PC-9 (cell line): ENCODE results near the gene TXNDC16. TPM values are rescaled to one million over a fixed set of nuclear protein-coding genes. Genes with fewer than 3 reads are reported as not detected.

Experiments used
- BruUV-seq: library from RNA; stranded (reverse); fragments of 400-500 nt; replicated peaks from 2 replicates; lab custom pipeline; 2021; lab: Mats Ljungman, UMichigan
- CTCF ChIA-PET: fragments of 300-600 bp; sonication (Branson Sonifier 250); formaldehyde crosslinking; loops from one replicate; lab custom pipeline; 2022; ENCODE audit warnings: antibody characterized with exemption; lab: Charles Lee
- POLR2A ChIA-PET: fragments of 300-600 bp; sonication (Branson Sonifier 250); formaldehyde crosslinking; loops from one replicate; lab custom pipeline; 2022; ENCODE audit warnings: antibody characterized with exemption; ENCODE audit not compliant: unreplicated experiment; lab: Charles Lee
- DNase-seq, 2 experiments: peaks; one replicate each; pipeline versions ENCODE4 v3.0.0 to v3.0.0-alpha.2; 2015 to 2022; ENCODE audit warnings: mixed read lengths in 1 of 2
- H2AFZ ChIP-seq: fragments of 200-600 bp; sonication (generic); 2 replicates; pipeline ENCODE4 v1.8.1; 2017; ENCODE audit warnings: antibody characterized with exemption
- H3F3A ChIP-seq: fragments of 200-600 bp; sonication (generic); 2 replicates; pipeline ENCODE4 v1.8.1; 2017; ENCODE audit warnings: antibody characterized with exemption, mild to moderate bottlenecking, low read depth; ENCODE audit not compliant: insufficient read depth
- H3K27ac ChIP-seq: fragments of 200-600 bp; sonication (generic); 2 replicates; pipeline ENCODE4 v1.6.1; 2016; ENCODE audit warnings: mixed run types
- H3K27me3 ChIP-seq: fragments of 200-600 bp; sonication (generic); 2 replicates; pipeline ENCODE4 v1.6.1; 2016; ENCODE audit warnings: low read depth, mixed run types; ENCODE audit not compliant: insufficient read depth
- H3K36me3 ChIP-seq: fragments of 200-600 bp; sonication (generic); 2 replicates; pipeline ENCODE4 v1.6.1; 2016; ENCODE audit warnings: low read depth, mixed run types
- H3K4me1 ChIP-seq: fragments of 200-600 bp; sonication (generic); replicated peaks from 2 replicates; pipeline ENCODE4 v1.6.1; 2016; ENCODE audit warnings: mixed run types; ENCODE audit not compliant: insufficient read depth
- H3K4me2 ChIP-seq: fragments of 200-600 bp; sonication (generic); 2 replicates; pipeline ENCODE4 v1.6.1; 2017; ENCODE audit warnings: mixed run types
- H3K4me3 ChIP-seq: fragments of 200-600 bp; sonication (generic); 2 replicates; pipeline ENCODE4 v1.6.1; 2016; ENCODE audit warnings: mixed run types
- H3K79me2 ChIP-seq: fragments of 200-600 bp; sonication (generic); 2 replicates; pipeline ENCODE4 v1.6.1; 2017; ENCODE audit warnings: low read depth, mixed run types
- H3K9me2 ChIP-seq: fragments of 200-600 bp; sonication (generic); 2 replicates; pipeline ENCODE4 v1.8.1; 2017; ENCODE audit warnings: mild to moderate bottlenecking; ENCODE audit not compliant: insufficient read depth
- H3K9me3 ChIP-seq: fragments of 200-600 bp; sonication (generic); 2 replicates; pipeline ENCODE4 v1.8.1; 2016; ENCODE audit warnings: low read depth; ENCODE audit not compliant: insufficient read depth
- H4K20me1 ChIP-seq: fragments of 200-600 bp; sonication (generic); 2 replicates; pipeline ENCODE4 v1.8.1; 2017; ENCODE audit not compliant: insufficient read depth
- CTCF ChIP-seq: fragments of 200-600 bp; sonication (generic); conservative IDR thresholded peaks from 2 replicates; pipeline ENCODE4 v1.6.1; 2017; ENCODE audit warnings: mixed run types, antibody characterized with exemption, mild to moderate bottlenecking, moderate library complexity
- EZH2 ChIP-seq: fragments of 200-600 bp; sonication (generic); IDR thresholded peaks from 2 replicates; pipeline ENCODE4 v1.8.0; 2017; ENCODE audit warnings: antibody characterized with exemption, low read depth
- intact Hi-C: fragments of 100-400 bp; cut with micrococcal nuclease; formaldehyde crosslinking; loops from one replicate; pipeline ENCODE4 v1.10.0; 2022; ENCODE audit not compliant: unreplicated experiment
- total RNA-seq: library from RNA; stranded (reverse); gene quantifications from 2 replicates; pipeline ENCODE4 v1.2.3, GENCODE V29; 2021

The TXNDC16 gene
- total RNA-seq, 1 experiment from 2014 or later, result 5.7 TPM

DNA sequence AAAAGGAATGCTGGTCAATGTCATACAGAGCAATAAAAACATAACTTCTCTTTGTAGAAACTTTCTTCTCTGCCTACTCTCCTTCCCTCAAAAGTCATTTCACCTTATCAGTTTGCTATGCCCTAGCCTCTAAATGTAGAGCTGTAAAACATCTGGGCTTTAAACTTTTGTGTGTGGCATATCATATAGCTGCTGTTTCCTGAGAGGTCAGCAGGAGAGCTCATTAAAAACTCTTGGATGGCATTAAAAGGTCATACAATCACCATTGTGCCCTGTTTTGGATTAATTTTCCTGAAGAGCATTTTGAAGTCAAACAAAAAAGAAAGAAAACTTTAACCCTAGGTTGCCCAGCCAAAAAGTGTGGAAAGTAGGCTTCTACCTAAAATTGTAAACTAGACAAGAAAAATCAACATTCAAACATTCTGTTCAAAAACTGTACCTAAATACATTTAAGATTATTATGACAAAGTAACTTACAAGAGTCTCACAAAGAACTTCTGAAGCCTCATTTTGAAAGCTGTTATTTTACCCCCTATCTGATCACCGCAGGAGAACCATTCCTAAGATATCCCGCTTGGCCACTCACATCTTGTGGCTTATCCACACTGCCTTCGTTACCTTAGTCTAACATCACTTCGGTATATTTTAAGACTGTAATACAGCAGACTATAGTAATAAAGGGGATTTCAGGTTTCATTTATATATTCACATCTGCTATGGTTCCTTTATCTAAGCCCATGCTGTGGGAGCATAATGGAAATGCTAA is 38.1 kb downstream of the TXNDC16 start:
- intact Hi-C loops, result no loop called here
- CTCF ChIA-PET, result no interaction called here
- H3K9me3 ChIP-seq, result no peaks in the 10 kb centered on the region

DNA sequence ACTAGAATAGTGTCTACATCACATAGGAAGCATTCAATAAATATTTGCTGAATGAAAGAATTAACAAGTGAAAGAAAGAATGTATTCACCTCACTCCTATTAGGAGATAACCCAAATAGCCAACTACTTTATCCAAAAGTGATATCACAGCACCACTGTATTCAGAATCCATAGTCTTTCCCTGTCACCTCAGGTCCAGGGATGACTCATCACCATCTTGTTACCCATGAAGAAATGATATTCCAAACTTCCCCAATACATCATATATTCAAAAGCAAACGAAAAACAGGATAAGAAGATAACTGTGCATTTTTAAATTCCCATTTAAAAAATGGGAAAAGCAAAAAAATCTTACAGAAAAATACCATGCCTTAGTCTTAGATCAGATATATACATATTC is 39.1 kb downstream of the TXNDC16 start:
- no TSS peak for BruUV-seq
- Histone ChIP-seq H3K9me3 (no peaks in the 10 kb centered on the region), H3K27ac (no peak overlapping the region), H2AFZ (no peak overlapping the region), H3K79me2 (no peaks in the 10 kb centered on the region), H3K4me3 (no peak overlapping the region), H3K36me3 (no peaks in the 10 kb centered on the region), H4K20me1 (no peaks in the 10 kb centered on the region), H3K4me2 (no peak overlapping the region), H3K27me3 (no peaks in the 10 kb centered on the region), H3F3A (no peaks in the 10 kb centered on the region), H3K9me2 (no peaks in the 10 kb centered on the region), H3K4me1 (no peaks in the 10 kb centered on the region)
- TF ChIP-seq CTCF, result no peak
- no peak for TF ChIP-seq EZH2
- DNase-seq, result no peak
- ChIA-PET POLR2A (no interaction called here), CTCF (no interaction called here)
- intact Hi-C loops, result no loop called here

More for the DNA sequence above, 38.1 kb downstream of the TXNDC16 start:
- Histone ChIP-seq H3K36me3 (no peaks in the 10 kb centered on the region), H3K27ac (no peak overlapping the region), H3K79me2 (no peaks in the 10 kb centered on the region), H3F3A (no peaks in the 10 kb centered on the region), H4K20me1 (no peaks in the 10 kb centered on the region), H3K4me2 (no peak overlapping the region), H3K4me1 (no peaks in the 10 kb centered on the region), H3K9me2 (no peaks in the 10 kb centered on the region), H2AFZ (no peak overlapping the region), H3K4me3 (no peak overlapping the region), H3K27me3 (no peaks in the 10 kb centered on the region)
- TF ChIP-seq CTCF (no peak), EZH2 (no peak)
- POLR2A ChIA-PET, result no interaction called here
- no peak for DNase-seq
- BruUV-seq, result no TSS peak

DNA sequence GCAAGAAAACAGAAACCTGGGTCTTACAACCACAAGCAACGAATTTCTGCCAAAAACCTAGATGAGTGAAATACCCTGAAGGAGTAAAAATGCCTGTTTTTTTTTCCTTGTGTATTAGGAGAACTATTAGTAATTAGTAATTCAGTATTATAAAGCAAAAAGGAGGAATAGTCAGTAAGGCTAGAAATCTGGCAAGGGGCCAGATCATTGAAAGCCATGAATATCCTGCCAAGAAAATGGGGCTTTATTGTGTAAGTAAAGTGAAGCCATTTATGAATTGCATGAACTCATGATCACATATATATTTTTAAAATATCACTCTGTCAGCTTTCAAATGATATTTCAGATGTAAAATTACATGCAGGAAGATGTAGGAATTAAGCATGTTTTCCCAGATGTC is 57.9 kb downstream of the TXNDC16 start:
- intact Hi-C loops, result no loop called here
- Histone ChIP-seq H3K4me3 (no peak overlapping the region), H3K4me1 (no peaks in the 10 kb centered on the region), H3K27me3 (no peaks in the 10 kb centered on the region), H3K79me2 (no peaks in the 10 kb centered on the region), H3K4me2 (no peak overlapping the region), H3K9me2 (no peaks in the 10 kb centered on the region), H3K36me3 (no peaks in the 10 kb centered on the region), H4K20me1 (no peaks in the 10 kb centered on the region), H2AFZ (no peak overlapping the region), H3K9me3 (no peaks in the 10 kb centered on the region), H3F3A (no peaks in the 10 kb centered on the region), H3K27ac (no peak overlapping the region)
- TF ChIP-seq CTCF (no peak), EZH2 (no peak)
- CTCF ChIA-PET, result no interaction called here
- DNase-seq, result no peak
- BruUV-seq, result no TSS peak
- POLR2A ChIA-PET, result no interaction called here
